HG03103 (cell line): Measurements from ENCODE around the gene MACC1.

Experiments
- ATAC-seq: cut with Tn5 transposase; IDR thresholded peaks from one replicate; pipeline ENCODE4 v1.9.1; 2021; ENCODE audit warnings: low read depth; ENCODE audit not compliant: unreplicated experiment

The MACC1 gene

GRCh38 chr7:20229646-20230500, 12.7 kb upstream of the MACC1 start:
- no peak for ATAC-seq

GRCh38 chr7:20229081-20229480, 11.9 kb upstream of the MACC1 start:
- no peak for ATAC-seq

GRCh38 chr7:20228654-20229053, 11.5 kb upstream of the MACC1 start:
- no peak for ATAC-seq

GRCh38 chr7:20227291-20227795, 10.2 kb upstream of the MACC1 start:
- no peak for ATAC-seq

- ATAC-seq: no peak
These were observed 9.7 kb upstream of the MACC1 start for GRCh38 chr7:20226860-20227259.

- no peak for ATAC-seq
These were observed 8.2 kb upstream of the MACC1 start for GRCh38 chr7:20225384-20225783.

- ATAC-seq: no peak
These were observed 6.8 kb upstream of the MACC1 start for GRCh38 chr7:20224025-20224424.

GRCh38 chr7:20223356-20223755, 6.2 kb upstream of the MACC1 start:
- ATAC-seq: no peak

GRCh38 chr7:20222219-20222828, 5.1 kb upstream of the MACC1 start:
- ATAC-seq: no peak

- ATAC-seq: no peak
These were observed 3.9 kb upstream of the MACC1 start for GRCh38 chr7:20220921-20221547.

- no peak for ATAC-seq
These were observed 3.1 kb upstream of the MACC1 start for GRCh38 chr7:20220293-20220761.

GRCh38 chr7:20219446-20220292, 2.5 kb upstream of the MACC1 start:
- peak; percentile 67 for ATAC-seq

GRCh38 chr7:20219062-20219445, 1.9 kb upstream of the MACC1 start:
- no peak for ATAC-seq

- ATAC-seq: no peak
These were observed 1.1 kb upstream of the MACC1 start for GRCh38 chr7:20218279-20218678.

GRCh38 chr7:20216406-20217036, 663 bp downstream of the MACC1 start:
- no peak for ATAC-seq

GRCh38 chr7:20214921-20215669, 2.1 kb downstream of the MACC1 start:
- ATAC-seq: no peak

- ATAC-seq: no peak
These were observed 3.1 kb downstream of the MACC1 start for GRCh38 chr7:20214132-20214531.

- no peak for ATAC-seq
These were observed 3.8 kb downstream of the MACC1 start for GRCh38 chr7:20213378-20213777.

- ATAC-seq: no peak
These were observed 5.8 kb downstream of the MACC1 start for GRCh38 chr7:20211376-20211775.
